Tibial artery (tissue), 4 donors: Measurements from ENCODE around the gene DRAP1.

ENCODE experiments used
- DNase-seq, 2 donors: peaks; one replicate each; pipeline ENCODE4 v3.0.0-alpha.2; 2019
- H3K27ac ChIP-seq, 2 donors: fragments of 200-600 bp; sonication (generic) in 1 of 2; 1 replicate in 1 of 2; 2 replicates in 1 of 2; pipeline ENCODE4 v1.5.1; 2018 to 2019; ENCODE audit warnings: mild to moderate bottlenecking in 1 of 2
- H3K27me3 ChIP-seq, 2 donors: fragments of 200-600 bp; sonication (generic) in 1 of 2; one replicate each; pipeline versions ENCODE4 v1.5.1 to v1.6.0; 2016 to 2019
- H3K36me3 ChIP-seq, 3 donors: fragments of 200-600 bp; sonication (generic) in 2 of 3; one replicate each; pipeline ENCODE4 v1.5.1; 2016 to 2019; ENCODE audit warnings: mild to moderate bottlenecking in 2 of 3
- H3K4me1 ChIP-seq, 4 donors: fragments of 200-600 bp; sonication (generic) in 2 of 4; 1 replicate in 3 of 4; 2 replicates in 1 of 4; pipeline ENCODE4 v1.5.1; 2016 to 2019
- H3K4me3 ChIP-seq, 2 donors: fragments of 200-600 bp; sonication (generic) in 1 of 2; 1 replicate in 1 of 2; 2 replicates in 1 of 2; pipeline ENCODE4 v1.5.1; 2018 to 2019; ENCODE audit warnings: mild to moderate bottlenecking in 2 of 2
- H3K9me3 ChIP-seq, 3 donors: fragments of 200-600 bp; sonication (generic) in 1 of 3; one replicate each; pipeline ENCODE4 v1.5.1; 2016 to 2019
- intact Hi-C: fragments of 100-400 bp; cut with DNase I; formaldehyde crosslinking; loops from one replicate; pipeline ENCODE4 v1.15.0; 2023; ENCODE audit warnings: low total_unique reads
- TF ChIP-seq, protein P1 (sequence below), 2 experiments: fragments of 200-600 bp in 1 of 2; fragments of 450-650 bp in 1 of 2; IDR thresholded peaks; one replicate each; pipeline ENCODE4 v1.5.1; 2017 to 2019; ENCODE audit warnings: antibody characterized with exemption in 2 of 2, mild to moderate bottlenecking in 1 of 2, moderate library complexity in 1 of 2

Gene DRAP1

DNA sequence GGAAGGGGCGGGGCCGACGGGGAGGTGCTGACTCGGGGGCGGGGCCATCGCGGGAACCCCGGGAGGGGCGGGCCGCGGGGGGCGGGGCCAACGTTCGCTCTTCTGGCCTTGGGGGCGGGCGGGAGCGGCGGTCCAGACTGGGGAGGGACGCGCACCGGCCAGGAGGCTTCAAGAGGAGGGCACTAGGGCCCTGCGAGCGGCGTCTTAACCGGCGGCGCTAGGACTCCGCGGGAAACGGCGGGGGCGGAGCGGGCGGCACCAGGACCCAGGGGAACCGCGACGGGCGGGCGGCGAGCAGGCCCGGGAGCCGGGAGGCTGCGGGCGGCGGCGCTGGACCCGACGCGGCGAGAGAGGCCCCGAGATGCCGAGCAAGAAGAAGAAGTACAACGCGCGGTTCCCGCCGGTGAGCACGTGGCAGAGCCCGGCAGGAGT lies at the start of gene DRAP1:
Gene DRAP1 (plus strand): TSS at position 286 of the 432 bp plus-strand sequence. CDS start 76 bp downstream, at position 362.
- DNase-seq = peak; percentile 98 to 99
- Histone ChIP-seq H3K9me3 (no peaks in the 10 kb centered on the region), H3K27ac (peak within 1 kb of the TSS; percentile 94 to 96), H3K27me3 (no peaks in the 10 kb centered on the region), H3K36me3 (peaks cover 13 to 30% (median 20%) of the 10 kb centered on the region in 3 donors), H3K4me3 (peak within 1 kb of the TSS; percentile 89 to 92), H3K4me1 (peaks cover 14 to 55% (median 53%) of the 10 kb centered on the region in 4 donors)
- TF ChIP-seq, protein P1, sequence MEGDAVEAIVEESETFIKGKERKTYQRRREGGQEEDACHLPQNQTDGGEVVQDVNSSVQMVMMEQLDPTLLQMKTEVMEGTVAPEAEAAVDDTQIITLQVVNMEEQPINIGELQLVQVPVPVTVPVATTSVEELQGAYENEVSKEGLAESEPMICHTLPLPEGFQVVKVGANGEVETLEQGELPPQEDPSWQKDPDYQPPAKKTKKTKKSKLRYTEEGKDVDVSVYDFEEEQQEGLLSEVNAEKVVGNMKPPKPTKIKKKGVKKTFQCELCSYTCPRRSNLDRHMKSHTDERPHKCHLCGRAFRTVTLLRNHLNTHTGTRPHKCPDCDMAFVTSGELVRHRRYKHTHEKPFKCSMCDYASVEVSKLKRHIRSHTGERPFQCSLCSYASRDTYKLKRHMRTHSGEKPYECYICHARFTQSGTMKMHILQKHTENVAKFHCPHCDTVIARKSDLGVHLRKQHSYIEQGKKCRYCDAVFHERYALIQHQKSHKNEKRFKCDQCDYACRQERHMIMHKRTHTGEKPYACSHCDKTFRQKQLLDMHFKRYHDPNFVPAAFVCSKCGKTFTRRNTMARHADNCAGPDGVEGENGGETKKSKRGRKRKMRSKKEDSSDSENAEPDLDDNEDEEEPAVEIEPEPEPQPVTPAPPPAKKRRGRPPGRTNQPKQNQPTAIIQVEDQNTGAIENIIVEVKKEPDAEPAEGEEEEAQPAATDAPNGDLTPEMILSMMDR (IDR thresholded peaks at IDR 0.05) = no peak
- intact Hi-C loops = loop anchor here (2.0 kb wide), 1 partner anchor 60 kb away; the partner anchor contains the start of gene CFL1

DNA sequence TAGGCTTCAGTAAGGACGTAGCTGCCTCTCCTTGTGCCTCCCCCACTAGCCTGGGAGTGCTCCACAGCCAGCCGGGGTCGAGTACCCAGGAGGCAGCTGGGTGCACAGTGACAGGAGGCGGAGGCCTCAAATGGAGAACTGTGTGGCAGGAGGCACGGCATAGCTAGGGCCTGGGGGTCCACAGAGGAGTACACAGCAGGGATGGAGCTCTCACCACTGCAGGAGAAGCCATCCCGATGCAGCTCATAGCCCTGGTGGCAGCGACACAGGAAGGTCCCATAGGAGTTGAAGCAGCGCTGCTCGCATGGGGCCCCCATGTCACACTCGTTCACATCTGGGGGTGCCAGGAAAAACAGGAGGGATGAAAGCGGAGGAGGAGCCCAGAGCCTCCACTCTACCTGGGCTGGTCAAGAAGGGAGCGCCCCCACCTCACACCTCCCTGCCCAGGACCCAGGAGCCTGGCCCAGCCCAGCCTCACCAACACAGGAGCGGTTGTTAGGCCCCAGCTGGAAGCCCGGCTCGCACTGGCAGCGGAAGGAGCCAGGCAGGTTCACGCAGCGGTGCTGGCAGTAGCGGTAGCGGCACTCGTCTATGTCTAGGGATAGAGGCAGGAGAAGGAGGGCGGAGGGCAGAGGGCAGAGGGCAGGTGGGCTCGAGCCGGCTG lies 49.5 kb upstream of the DRAP1 start:
- Histone ChIP-seq H3K4me1 (peaks cover 0 to 34% (median 26%) of the 10 kb centered on the region in 4 donors), H3K27ac (peak overlapping the region in 1 of 2 donors; percentile 98), H3K27me3 (no peaks in the 10 kb centered on the region), H3K4me3 (no peak overlapping the region), H3K36me3 (peaks cover 9 to 57% (median 45%) of the 10 kb centered on the region in 3 donors), H3K9me3 (no peaks in the 10 kb centered on the region)
- DNase-seq = peak in 1 of 2 donors; percentile 65
- TF ChIP-seq, protein P1 (IDR thresholded peaks at IDR 0.05) = no peak
- intact Hi-C loops = no loop called here

DNA sequence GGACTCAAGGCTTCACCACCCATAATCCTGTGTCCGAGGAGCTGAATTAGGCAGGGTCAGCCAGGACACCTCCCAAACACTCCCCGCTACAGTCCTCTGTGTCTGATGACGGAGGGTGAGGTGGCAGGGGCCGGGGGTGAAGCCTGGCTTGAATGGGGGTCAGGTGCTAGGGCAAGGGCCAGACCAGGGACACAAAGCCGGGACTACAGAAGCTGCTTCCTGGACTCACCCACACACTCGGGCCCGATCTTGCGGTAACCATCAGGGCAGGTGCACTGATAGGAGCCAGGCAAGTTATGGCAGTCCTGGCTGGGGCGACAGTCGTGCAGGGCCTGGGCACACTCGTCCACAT lies 48.9 kb upstream of the DRAP1 start:
- H3K27ac ChIP-seq = peak overlapping the region in 1 of 2 donors; percentile 98
- H3K4me1 ChIP-seq = peaks cover 0 to 34% (median 26%) of the 10 kb centered on the region in 4 donors
- H3K4me3 ChIP-seq = no peak overlapping the region
- H3K36me3 ChIP-seq = peaks cover 4 to 52% (median 40%) of the 10 kb centered on the region in 3 donors
- TF ChIP-seq, protein P1 (IDR thresholded peaks at IDR 0.05) = no peak
- no peaks in the 10 kb centered on the region for H3K9me3 ChIP-seq
- DNase-seq = peak in 1 of 2 donors; percentile 64
- H3K27me3 ChIP-seq = no peaks in the 10 kb centered on the region
- intact Hi-C loops = no loop called here

DNA sequence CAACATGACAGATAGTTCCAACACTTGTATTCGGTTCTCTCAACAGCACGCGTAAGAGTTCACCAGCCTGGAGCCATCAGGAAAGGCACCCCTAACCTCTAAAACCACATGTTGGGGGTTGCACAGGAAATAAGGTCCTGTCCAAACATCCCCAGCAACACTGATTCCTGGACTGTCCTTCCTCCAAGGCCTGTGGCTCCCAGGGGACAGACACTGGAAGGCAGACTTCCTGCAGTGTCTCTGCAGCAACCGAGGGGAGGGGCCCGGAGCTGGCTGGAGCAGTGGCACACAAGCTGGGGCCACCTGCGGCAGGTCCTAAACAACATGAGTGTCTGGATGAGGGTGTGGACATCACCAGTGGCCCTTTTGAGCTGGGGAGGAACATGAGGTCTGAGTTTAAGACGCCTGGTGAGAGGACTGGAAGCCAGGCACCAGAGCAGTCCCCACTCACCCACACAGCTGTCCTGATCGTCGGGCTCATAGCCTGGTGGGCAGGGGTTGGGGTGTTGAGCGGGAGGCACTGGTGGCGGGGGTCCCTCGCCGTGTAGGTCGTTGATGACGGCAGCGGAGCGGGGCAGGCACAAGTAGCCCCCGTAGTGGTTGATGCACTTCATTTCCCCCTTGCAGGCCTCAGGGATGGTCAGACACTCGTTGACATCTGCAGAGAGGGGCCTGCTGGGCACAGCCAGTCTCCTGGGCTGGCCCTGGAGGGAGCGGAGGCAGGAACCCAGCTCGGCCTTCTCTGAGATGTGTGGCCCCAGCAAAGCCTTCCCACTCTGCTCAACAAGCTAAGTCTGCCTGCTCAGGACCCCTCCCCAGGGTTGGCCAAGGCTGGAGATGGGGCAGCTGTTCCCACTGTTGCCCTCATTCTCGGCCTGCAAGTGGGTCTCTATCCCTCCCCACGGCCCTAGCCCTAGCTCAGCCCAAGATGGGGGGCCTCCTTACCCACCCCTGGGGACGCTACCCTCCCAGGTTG lies 48.2 kb upstream of the DRAP1 start:
- peak overlapping the region; percentile 96 to 98 for H3K27ac ChIP-seq
- TF ChIP-seq, protein P1 (IDR thresholded peaks at IDR 0.05) = no peak
- H3K27me3 ChIP-seq = no peaks in the 10 kb centered on the region
- peaks cover 0 to 34% (median 26%) of the 10 kb centered on the region in 4 donors for H3K4me1 ChIP-seq
- peak overlapping the region in 1 of 2 donors; percentile 76 for H3K4me3 ChIP-seq
- DNase-seq = peak in 1 of 2 donors; percentile 67
- peaks cover 0 to 45% (median 33%) of the 10 kb centered on the region in 3 donors for H3K36me3 ChIP-seq
- intact Hi-C loops = no loop called here
- no peaks in the 10 kb centered on the region for H3K9me3 ChIP-seq

- DNase-seq = peak in 1 of 2 donors; percentile 77
- Histone ChIP-seq H3K27me3 (no peaks in the 10 kb centered on the region), H3K36me3 (peaks cover 0 to 35% (median 27%) of the 10 kb centered on the region in 3 donors), H3K27ac (peak overlapping the region; percentile 96 to 98), H3K4me3 (peak overlapping the region; percentile 66 to 76), H3K9me3 (no peaks in the 10 kb centered on the region), H3K4me1 (peaks cover 0 to 34% (median 26%) of the 10 kb centered on the region in 4 donors)
- intact Hi-C loops = no loop called here
- TF ChIP-seq, protein P1 (IDR thresholded peaks at IDR 0.05) = no peak
These were observed 47.2 kb upstream of the DRAP1 start for GRCh38 chr11:65871811-65872548.
